Measurements from ENCODE around the gene BAIAP2. TPM values are rescaled to one million over a fixed set of nuclear protein-coding genes. Genes with fewer than 3 reads are reported as not detected.

Gene BAIAP2
- total and polyA plus RNA-seq, 2 of the 13 experiments (the other 11 are each of a cell fraction or from before 2014, with no cell fraction given): 22.5 to 24.0 TPM

- TF ChIP-seq, protein P1, sequence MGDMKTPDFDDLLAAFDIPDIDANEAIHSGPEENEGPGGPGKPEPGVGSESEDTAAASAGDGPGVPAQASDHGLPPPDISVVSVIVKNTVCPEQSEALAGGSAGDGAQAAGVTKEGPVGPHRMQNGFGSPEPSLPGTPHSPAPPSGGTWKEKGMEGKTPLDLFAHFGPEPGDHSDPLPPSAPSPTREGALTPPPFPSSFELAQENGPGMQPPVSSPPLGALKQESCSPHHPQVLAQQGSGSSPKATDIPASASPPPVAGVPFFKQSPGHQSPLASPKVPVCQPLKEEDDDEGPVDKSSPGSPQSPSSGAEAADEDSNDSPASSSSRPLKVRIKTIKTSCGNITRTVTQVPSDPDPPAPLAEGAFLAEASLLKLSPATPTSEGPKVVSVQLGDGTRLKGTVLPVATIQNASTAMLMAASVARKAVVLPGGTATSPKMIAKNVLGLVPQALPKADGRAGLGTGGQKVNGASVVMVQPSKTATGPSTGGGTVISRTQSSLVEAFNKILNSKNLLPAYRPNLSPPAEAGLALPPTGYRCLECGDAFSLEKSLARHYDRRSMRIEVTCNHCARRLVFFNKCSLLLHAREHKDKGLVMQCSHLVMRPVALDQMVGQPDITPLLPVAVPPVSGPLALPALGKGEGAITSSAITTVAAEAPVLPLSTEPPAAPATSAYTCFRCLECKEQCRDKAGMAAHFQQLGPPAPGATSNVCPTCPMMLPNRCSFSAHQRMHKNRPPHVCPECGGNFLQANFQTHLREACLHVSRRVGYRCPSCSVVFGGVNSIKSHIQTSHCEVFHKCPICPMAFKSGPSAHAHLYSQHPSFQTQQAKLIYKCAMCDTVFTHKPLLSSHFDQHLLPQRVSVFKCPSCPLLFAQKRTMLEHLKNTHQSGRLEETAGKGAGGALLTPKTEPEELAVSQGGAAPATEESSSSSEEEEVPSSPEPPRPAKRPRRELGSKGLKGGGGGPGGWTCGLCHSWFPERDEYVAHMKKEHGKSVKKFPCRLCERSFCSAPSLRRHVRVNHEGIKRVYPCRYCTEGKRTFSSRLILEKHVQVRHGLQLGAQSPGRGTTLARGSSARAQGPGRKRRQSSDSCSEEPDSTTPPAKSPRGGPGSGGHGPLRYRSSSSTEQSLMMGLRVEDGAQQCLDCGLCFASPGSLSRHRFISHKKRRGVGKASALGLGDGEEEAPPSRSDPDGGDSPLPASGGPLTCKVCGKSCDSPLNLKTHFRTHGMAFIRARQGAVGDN (CRISPR knock-in tag; IDR thresholded peaks at IDR 0.05): 0 out of 2 replicates have a peak, but pooled peaks have one; percentile 5
- no peak for TF ChIP-seq ZBTB49 (CRISPR knock-in tag; IDR thresholded peaks at IDR 0.05; ENCODE audit: borderline replicate concordance)
- TF ChIP-seq AGO1 (IDR thresholded peaks at IDR 0.05; ENCODE audit: low read depth, low read length, poor library complexity, severe bottlenecking): peak; percentile 90
- no peak for TF ChIP-seq ONECUT2 (CRISPR knock-in tag; IDR thresholded peaks at IDR 0.05)
- TF ChIP-seq ZNF768 (CRISPR knock-in tag; IDR thresholded peaks at IDR 0.05): peak; percentile 68; the same call in 1 of the 2 replicates
- no peak for TF ChIP-seq ZFY (CRISPR knock-in tag; IDR thresholded peaks at IDR 0.05)
- no peak for TF ChIP-seq ATRX (CRISPR knock-in tag; IDR thresholded peaks at IDR 0.05; ENCODE audit: borderline replicate concordance)
- no peak for TF ChIP-seq HMGXB3 (CRISPR knock-in tag; IDR thresholded peaks at IDR 0.05; ENCODE audit: borderline replicate concordance)
- TF ChIP-seq, protein P2, sequence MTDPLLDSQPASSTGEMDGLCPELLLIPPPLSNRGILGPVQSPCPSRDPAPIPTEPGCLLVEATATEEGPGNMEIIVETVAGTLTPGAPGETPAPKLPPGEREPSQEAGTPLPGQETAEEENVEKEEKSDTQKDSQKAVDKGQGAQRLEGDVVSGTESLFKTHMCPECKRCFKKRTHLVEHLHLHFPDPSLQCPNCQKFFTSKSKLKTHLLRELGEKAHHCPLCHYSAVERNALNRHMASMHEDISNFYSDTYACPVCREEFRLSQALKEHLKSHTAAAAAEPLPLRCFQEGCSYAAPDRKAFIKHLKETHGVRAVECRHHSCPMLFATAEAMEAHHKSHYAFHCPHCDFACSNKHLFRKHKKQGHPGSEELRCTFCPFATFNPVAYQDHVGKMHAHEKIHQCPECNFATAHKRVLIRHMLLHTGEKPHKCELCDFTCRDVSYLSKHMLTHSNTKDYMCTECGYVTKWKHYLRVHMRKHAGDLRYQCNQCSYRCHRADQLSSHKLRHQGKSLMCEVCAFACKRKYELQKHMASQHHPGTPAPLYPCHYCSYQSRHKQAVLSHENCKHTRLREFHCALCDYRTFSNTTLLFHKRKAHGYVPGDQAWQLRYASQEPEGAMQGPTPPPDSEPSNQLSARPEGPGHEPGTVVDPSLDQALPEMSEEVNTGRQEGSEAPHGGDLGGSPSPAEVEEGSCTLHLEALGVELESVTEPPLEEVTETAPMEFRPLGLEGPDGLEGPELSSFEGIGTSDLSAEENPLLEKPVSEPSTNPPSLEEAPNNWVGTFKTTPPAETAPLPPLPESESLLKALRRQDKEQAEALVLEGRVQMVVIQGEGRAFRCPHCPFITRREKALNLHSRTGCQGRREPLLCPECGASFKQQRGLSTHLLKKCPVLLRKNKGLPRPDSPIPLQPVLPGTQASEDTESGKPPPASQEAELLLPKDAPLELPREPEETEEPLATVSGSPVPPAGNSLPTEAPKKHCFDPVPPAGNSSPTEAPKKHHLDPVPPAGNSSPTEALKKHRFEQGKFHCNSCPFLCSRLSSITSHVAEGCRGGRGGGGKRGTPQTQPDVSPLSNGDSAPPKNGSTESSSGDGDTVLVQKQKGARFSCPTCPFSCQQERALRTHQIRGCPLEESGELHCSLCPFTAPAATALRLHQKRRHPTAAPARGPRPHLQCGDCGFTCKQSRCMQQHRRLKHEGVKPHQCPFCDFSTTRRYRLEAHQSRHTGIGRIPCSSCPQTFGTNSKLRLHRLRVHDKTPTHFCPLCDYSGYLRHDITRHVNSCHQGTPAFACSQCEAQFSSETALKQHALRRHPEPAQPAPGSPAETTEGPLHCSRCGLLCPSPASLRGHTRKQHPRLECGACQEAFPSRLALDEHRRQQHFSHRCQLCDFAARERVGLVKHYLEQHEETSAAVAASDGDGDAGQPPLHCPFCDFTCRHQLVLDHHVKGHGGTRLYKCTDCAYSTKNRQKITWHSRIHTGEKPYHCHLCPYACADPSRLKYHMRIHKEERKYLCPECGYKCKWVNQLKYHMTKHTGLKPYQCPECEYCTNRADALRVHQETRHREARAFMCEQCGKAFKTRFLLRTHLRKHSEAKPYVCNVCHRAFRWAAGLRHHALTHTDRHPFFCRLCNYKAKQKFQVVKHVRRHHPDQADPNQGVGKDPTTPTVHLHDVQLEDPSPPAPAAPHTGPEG (CRISPR knock-in tag; IDR thresholded peaks at IDR 0.05): no peak
- TF ChIP-seq ZNF235 (CRISPR knock-in tag; IDR thresholded peaks at IDR 0.05; ENCODE audit: borderline replicate concordance): 0 out of 2 replicates have a peak, but pooled peaks have one; percentile 38
Observed at GRCh38 chr17:81003711-81004475, 31.1 kb upstream of the BAIAP2 start (continued).
